PC-3 (cell line): ENCODE data around the gene CCDC177.

Source experiments
- EZH2 ChIP-seq: fragments of 300-600 bp; sonication (generic); IDR thresholded peaks from one replicate; pipeline ENCODE4 v1.6.1; 2017; ENCODE audit warnings: antibody characterized with exemption, mild to moderate bottlenecking, low read length; ENCODE audit not compliant: unreplicated experiment
- EZH2phosphoT487 ChIP-seq: fragments of 300-600 bp; sonication (generic); IDR thresholded peaks from 2 replicates; pipeline ENCODE4 v1.6.1; 2018; ENCODE audit warnings: mild to moderate bottlenecking, antibody characterized with exemption, low read length, borderline replicate concordance
- TF ChIP-seq, protein P1 (sequence below): fragments of 300-600 bp; sonication (generic); conservative IDR thresholded peaks from 2 replicates; pipeline ENCODE4 v1.5.1; 2017; ENCODE audit warnings: antibody characterized with exemption, low read depth, mild to moderate bottlenecking, low read length

DNA sequence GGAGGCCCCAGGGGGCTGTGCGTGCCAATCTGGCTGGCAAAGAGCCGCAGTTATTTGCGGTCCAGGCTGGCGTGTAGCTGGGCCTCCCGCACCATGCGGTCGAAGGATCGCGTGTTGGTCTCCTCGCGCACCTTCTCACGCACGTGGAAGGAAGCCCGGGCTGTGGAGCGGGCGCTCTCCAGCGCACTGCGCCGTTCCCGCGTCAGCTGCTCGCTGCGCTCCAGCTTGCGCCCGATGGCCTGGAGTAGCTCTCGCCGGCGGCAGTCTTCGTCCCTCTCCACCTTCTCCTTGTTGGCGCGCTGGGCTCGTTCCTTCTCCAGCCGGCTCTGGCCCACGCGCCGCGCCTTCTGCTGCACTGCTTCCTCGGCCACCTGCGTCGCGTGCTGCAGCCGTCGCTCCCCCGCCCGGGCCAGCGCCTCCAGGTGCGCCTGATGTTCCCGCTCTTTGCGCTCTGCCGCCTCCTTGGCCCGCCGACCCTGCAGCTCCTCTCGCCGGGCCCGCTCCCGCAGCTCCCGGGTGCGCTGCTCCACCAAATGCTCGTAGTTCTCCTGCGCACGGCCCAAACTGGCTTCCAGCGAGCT lies 3.1 kb downstream of the CCDC177 start:
- TF ChIP-seq, protein P1, sequence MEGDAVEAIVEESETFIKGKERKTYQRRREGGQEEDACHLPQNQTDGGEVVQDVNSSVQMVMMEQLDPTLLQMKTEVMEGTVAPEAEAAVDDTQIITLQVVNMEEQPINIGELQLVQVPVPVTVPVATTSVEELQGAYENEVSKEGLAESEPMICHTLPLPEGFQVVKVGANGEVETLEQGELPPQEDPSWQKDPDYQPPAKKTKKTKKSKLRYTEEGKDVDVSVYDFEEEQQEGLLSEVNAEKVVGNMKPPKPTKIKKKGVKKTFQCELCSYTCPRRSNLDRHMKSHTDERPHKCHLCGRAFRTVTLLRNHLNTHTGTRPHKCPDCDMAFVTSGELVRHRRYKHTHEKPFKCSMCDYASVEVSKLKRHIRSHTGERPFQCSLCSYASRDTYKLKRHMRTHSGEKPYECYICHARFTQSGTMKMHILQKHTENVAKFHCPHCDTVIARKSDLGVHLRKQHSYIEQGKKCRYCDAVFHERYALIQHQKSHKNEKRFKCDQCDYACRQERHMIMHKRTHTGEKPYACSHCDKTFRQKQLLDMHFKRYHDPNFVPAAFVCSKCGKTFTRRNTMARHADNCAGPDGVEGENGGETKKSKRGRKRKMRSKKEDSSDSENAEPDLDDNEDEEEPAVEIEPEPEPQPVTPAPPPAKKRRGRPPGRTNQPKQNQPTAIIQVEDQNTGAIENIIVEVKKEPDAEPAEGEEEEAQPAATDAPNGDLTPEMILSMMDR = no peak
- peak; percentile 62 for TF ChIP-seq EZH2
- no peak for TF ChIP-seq EZH2phosphoT487
